Mesodermal cell (in vitro differentiated cells): ENCODE results near the gene CPZ.

Experiments used
- H3K27ac ChIP-seq: 2 replicates; pipeline ENCODE4 v1.7.0; 2013; ENCODE audit warnings: mild to moderate bottlenecking, low read depth, low read length, moderate library complexity; ENCODE audit not compliant: severe bottlenecking
- H3K36me3 ChIP-seq: 2 replicates; pipeline ENCODE4 v1.7.1; 2013; ENCODE audit warnings: mild to moderate bottlenecking, low read length, moderate library complexity; ENCODE audit not compliant: control insufficient read depth, insufficient read depth
- H3K4me1 ChIP-seq: one replicate; pipeline ENCODE4 v1.7.1; 2013; ENCODE audit warnings: mild to moderate bottlenecking, low read length; ENCODE audit not compliant: insufficient read depth, control insufficient read depth, poor library complexity, severe bottlenecking
- H3K4me3 ChIP-seq: 2 replicates; pipeline ENCODE4 v1.7.0; 2013; ENCODE audit warnings: low read length, control low read depth, mild to moderate bottlenecking; ENCODE audit not compliant: insufficient read depth, poor library complexity, severe bottlenecking; ENCODE audit errors: extremely low read depth
- H3K9me3 ChIP-seq: 2 replicates; pipeline ENCODE4 v1.7.1; 2013; ENCODE audit warnings: mild to moderate bottlenecking, low read length, moderate library complexity; ENCODE audit not compliant: control insufficient read depth
- WGBS, 2 experiments: methylation state at CpG; one replicate each; pipeline ENCODE4 v1.1.5; 2013; ENCODE audit warnings: missing lambda C conversion rate in 2 of 2; ENCODE audit not compliant: insufficient coverage in 2 of 2; 5-methylcytosine and 5-hydroxymethylcytosine counted together

The CPZ gene

DNA sequence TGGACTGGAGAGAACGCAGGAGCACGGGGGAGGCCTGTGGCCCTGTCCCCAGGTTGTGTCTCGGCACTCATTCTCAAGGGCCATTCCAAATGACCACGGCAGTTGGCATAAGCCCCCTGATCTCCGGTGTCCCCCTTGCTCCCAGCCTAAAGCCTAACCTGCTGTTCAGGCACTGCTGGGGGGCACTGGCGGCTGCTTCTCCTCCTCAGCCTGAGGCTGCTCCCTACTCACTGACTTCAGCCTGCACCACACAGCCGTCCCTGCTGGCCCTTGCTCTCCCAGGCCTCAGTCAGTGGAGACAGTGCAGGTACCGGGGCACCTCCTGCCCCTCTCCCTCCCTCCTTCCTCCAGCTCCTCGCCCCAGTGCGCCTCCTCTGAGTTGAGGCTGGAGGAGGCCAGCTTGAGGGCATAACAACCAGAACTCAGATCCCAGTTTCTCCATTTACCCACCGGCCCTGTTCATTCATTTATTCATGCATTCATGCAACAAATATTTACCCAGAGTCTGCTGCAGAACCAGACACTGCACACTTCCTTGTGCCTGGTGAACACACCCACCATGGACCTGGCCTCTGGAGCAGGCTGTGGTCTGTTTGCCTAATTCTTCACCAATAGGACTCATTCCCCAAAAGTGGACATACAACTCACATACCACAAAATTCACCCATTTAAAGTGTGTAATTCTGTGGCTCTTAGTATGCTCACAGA lies 65.0 kb downstream of the CPZ start:
- H3K36me3 ChIP-seq, result no peaks in the 10 kb centered on the region
- H3K9me3 ChIP-seq, result no peaks in the 10 kb centered on the region
- no peak overlapping the region for H3K27ac ChIP-seq
- H3K4me1 ChIP-seq, result no peaks in the 10 kb centered on the region
- H3K4me3 ChIP-seq, result no peak overlapping the region
- WGBS, 2 experiments, result 84 to 85% methylated on average over 9 to 10 of the region's 11 CpGs

DNA sequence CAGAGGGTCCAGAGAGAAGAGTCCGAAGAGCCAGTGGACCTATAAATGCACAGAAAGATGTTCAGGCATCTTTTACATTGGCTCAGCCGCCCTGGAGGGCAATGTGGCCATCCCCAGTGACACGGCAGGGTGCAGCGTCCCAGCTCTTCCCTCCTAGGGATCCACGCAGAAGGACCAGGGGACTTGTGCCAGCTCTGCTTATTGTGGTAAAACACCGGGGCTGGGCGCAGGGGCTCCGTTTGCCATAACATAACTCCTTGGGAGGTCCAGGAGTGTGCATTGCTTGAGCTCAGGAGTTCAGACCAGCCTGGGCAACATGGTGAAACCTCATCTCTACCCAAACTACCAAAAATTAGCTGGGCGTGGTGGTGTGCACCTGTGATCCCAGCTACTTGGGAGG lies 70.2 kb downstream of the CPZ start:
- H3K4me1 ChIP-seq, result no peaks in the 10 kb centered on the region
- no peaks in the 10 kb centered on the region for H3K9me3 ChIP-seq
- WGBS, 2 experiments, result 86 to 94% methylated on average over 5 to 8 of the region's 9 CpGs
- H3K27ac ChIP-seq, result no peak overlapping the region
- H3K36me3 ChIP-seq, result no peaks in the 10 kb centered on the region
- no peak overlapping the region for H3K4me3 ChIP-seq

DNA sequence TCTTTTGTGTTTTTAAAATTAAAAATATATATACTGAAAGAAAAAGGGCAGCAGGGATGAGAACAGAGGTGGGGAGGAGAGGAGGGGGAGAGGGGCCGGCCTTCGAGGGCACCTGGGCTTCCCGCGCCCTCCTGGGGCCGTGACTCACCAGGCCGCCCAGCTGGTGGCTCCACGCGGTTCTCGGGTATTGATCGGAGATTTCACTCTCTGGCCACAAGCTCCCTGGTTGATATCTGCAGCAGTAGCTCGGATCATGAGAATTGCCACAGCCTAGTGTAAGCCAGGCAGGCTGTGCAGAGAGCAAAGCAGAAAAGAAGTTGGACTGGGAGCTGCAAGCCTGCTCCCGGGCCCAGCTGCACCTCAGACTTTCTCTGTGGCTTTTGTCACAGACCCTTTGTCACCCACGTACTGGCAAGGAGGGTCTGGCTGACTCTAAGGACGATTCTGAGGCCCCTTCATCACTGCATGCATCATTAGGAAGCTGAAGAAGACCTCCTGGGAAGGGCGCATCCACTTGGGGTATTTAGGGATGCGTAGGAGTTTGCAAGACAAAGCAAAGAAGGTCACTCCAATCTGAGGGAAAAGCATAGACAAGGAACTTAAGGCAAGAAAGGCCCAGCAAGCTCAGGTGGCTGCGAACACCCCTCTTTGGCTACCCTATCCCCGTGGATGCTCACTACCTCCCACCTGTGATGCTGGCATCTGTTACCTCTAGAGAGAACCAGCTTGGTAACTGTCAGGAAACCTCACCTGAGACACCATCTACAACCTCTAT lies 71.7 kb downstream of the CPZ start:
- no peaks in the 10 kb centered on the region for H3K36me3 ChIP-seq
- H3K9me3 ChIP-seq, result no peaks in the 10 kb centered on the region
- H3K4me3 ChIP-seq, result no peak overlapping the region
- 43 to 44% methylated on average over 13 to 17 of the region's 18 CpGs for WGBS, 2 experiments
- H3K4me1 ChIP-seq, result no peaks in the 10 kb centered on the region
- H3K27ac ChIP-seq, result no peak overlapping the region

DNA sequence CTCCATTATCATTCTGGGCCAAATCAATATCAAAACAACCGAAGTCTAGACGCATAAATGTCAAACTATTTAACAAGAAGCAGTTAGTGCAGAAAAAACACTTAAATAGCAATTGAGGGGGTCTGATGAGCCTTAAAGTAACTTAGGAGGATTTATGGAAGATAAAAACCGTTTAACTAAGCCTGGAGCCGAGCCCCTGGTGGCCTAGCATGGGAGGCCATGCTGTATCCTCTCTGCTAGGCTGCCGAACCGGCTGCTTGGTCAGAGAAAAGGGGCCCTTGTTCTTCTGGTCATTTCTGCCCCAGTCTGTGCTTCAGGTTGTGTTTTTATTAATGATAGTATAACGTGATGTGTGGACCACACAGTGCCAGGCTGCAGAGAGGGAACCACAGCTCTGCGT lies 72.4 kb downstream of the CPZ start:
- Histone ChIP-seq H3K36me3 (no peaks in the 10 kb centered on the region), H3K27ac (no peak overlapping the region), H3K4me1 (no peaks in the 10 kb centered on the region), H3K4me3 (no peak overlapping the region), H3K9me3 (no peaks in the 10 kb centered on the region)
- WGBS, 2 experiments, result 78 to 81% methylated on average over 5 of the region's 8 CpGs

DNA sequence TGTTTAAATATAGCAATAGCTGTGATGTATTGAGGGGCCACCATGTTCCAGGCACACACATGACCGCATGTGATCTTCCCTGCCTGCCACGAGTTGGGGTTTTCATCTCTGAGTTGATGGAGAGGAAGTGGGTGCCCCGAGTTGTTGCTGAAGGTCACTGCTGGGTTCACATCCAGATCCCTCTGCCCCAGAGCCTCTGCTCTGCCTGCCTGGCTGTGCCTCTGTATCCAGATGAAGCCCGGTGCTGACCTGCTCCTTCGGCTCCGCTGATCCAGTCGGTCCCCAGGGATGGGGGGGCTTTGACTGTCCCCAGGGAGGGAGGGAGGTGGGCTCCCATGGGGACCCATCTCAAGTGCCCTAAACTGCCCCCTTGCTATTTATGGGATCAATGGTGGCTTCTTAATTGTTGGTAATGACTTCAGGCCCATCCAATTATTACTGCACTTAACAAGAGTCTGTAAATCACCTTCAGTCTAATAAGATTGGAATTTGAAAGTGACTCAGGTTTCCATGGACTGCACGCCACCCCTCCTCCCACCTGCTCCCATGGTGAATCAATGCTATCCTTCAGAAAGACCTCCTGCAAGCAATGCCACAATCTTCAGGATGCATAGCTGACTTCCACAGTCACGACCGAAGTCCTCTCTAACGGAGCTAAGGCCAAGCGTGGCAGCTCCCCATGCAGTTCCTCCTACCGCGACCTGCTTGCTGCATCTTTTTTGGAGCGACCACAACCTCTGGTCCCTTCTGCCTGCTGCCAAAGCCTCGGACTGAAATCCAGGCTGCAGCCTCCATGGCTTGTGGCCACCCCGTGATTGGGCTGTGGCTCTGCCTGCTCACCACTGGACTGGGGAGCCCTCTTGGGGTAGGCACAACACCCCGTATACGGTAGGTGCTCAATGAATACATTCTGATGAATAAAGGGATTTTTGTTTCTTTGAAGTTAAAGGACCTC lies 73.1 kb downstream of the CPZ start:
- no peak overlapping the region for H3K4me3 ChIP-seq
- H3K27ac ChIP-seq, result no peak overlapping the region
- H3K4me1 ChIP-seq, result no peaks in the 10 kb centered on the region
- 84 to 89% methylated on average over 14 to 15 of the region's 19 CpGs for WGBS, 2 experiments
- H3K9me3 ChIP-seq, result no peaks in the 10 kb centered on the region
- H3K36me3 ChIP-seq, result no peaks in the 10 kb centered on the region

DNA sequence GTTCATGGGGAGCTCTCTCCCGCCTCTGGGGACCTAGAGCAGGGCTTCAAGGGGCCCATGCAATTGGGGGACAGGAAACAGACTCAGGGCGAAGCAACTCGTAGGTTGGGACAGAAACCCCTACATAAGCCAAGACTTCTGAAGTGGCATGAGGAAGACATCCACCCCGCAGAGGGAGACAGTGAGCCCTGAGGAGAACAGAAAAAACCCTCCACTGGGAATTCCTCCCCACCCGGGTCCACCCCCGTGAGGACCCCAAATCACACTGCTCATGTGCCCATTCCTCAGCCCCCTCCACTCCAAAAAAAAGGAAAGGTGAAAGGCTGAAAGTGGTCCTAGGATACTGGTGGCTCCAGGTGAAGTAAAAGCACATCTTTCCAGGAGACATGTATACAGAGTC lies 74.0 kb downstream of the CPZ start:
- Histone ChIP-seq H3K9me3 (no peaks in the 10 kb centered on the region), H3K36me3 (no peaks in the 10 kb centered on the region), H3K4me1 (no peaks in the 10 kb centered on the region), H3K27ac (no peak overlapping the region), H3K4me3 (no peak overlapping the region)
- 85 to 90% methylated on average over 2 to 3 of the region's 6 CpGs for WGBS, 2 experiments
